HepG2 (cell line): ENCODE data around the gene TGFBRAP1. TPM values are rescaled to one million over a fixed set of nuclear protein-coding genes. Genes with fewer than 3 reads are reported as not detected.

Experiments used
- ATAC-seq: fragments of 200-7000 bp; cut with Tn5 transposase; 3 replicates; pipeline ENCODE4 v1.9.1; 2020; ENCODE audit warnings: mild to moderate bottlenecking, moderate library complexity
- BruUV-seq: library from RNA; stranded (reverse); fragments of 400-500 nt; replicated peaks from 2 replicates; lab custom pipeline; 2021; lab: Mats Ljungman, UMichigan
- CTCF ChIA-PET: fragments of 300-600 bp; formaldehyde crosslinking; extraction: SDS; loops from one replicate; lab custom pipeline; 2021; ENCODE audit warnings: low total read pairs, inconsistent platforms, low intra/inter-chr PET ratio; lab: Yijun Ruan, JAX
- POLR2A ChIA-PET: fragments of 350-600 bp; sonication (Branson Sonifier 250); formaldehyde crosslinking; loops from one replicate; lab custom pipeline; 2020; ENCODE audit warnings: antibody characterized with exemption, inconsistent platforms; lab: Yijun Ruan, JAX
- DNase-seq: peaks from one replicate; pipeline ENCODE4 v3.0.0-alpha.2; 2015; ENCODE audit warnings: low spot score
- FAIRE-seq: peaks from 3 replicates; lab custom pipeline; 2011; peaks lifted over from hg19 to GRCh38; lab: Jason Lieb, UNC
- H2AFZ ChIP-seq: one replicate; pipeline ENCODE4 v1.6.1; 2011; ENCODE audit warnings: low read length, inconsistent platforms
- H3K27ac ChIP-seq: fragments of 300-600 bp; 3 replicates; pipeline ENCODE4 v1.8.0; 2011; ENCODE audit warnings: mixed run types, mild to moderate bottlenecking, mixed read lengths, low read length, inconsistent platforms; ENCODE audit not compliant: insufficient read depth; ENCODE audit errors: extremely low read length
- H3K27me3 ChIP-seq, 2 experiments: fragments of 200-600 bp in 1 of 2; 2 replicates in 1 of 2; 3 replicates in 1 of 2; pipeline versions ENCODE4 v1.6.0 to v1.8.0; 2011; ENCODE audit warnings: low read length in 2 of 2, mild to moderate bottlenecking in 2 of 2, moderate library complexity in 2 of 2, inconsistent platforms in 1 of 2; ENCODE audit not compliant: insufficient read depth in 2 of 2, control insufficient read depth in 1 of 2
- H3K36me3 ChIP-seq, 2 experiments: fragments of 200-600 bp in 1 of 2; replicated peaks in 1 of 2; 2 replicates in 1 of 2; 3 replicates in 1 of 2; pipeline versions ENCODE4 v1.5.1 to v1.8.0; 2011; ENCODE audit warnings: low read length in 2 of 2, inconsistent platforms in 1 of 2; ENCODE audit not compliant: insufficient read depth in 2 of 2, control insufficient read depth in 1 of 2
- H3K4me1 ChIP-seq: 2 replicates; pipeline ENCODE4 v1.5.1; 2012; ENCODE audit warnings: low read length, inconsistent platforms; ENCODE audit not compliant: insufficient read depth
- H3K4me2 ChIP-seq: 2 replicates; pipeline ENCODE4 v1.6.0; 2011; ENCODE audit warnings: low read depth, low read length, inconsistent platforms
- H3K4me3 ChIP-seq, 3 experiments: fragments of 200-600 bp in 1 of 3; sonication (generic), shearing (Covaris generic) in 1 of 3; replicated peaks in 1 of 3; 2 replicates each; pipeline ENCODE4 v1.5.1; 2011 to 2016; ENCODE audit warnings: low read length in 3 of 3, inconsistent platforms in 2 of 3, low read depth in 2 of 3, mild to moderate bottlenecking in 2 of 3, control low read depth in 1 of 3, mixed read lengths in 1 of 3; ENCODE audit not compliant: insufficient read depth in 1 of 3
- H3K79me2 ChIP-seq: one replicate; pipeline ENCODE4 v1.6.1; 2011; ENCODE audit warnings: low read length, inconsistent platforms; ENCODE audit not compliant: insufficient read depth
- H3K9ac ChIP-seq: 2 replicates; pipeline ENCODE4 v1.6.0; 2011; ENCODE audit warnings: mild to moderate bottlenecking, low read depth, low read length, inconsistent platforms; ENCODE audit not compliant: insufficient read depth
- H3K9me3 ChIP-seq: 2 replicates; pipeline ENCODE4 v1.5.1; 2012; ENCODE audit warnings: mild to moderate bottlenecking, low read length
- H4K20me1 ChIP-seq: 2 replicates; pipeline ENCODE4 v1.6.0; 2011; ENCODE audit warnings: inconsistent platforms, mild to moderate bottlenecking, low read length, moderate library complexity; ENCODE audit not compliant: insufficient read depth
- CENPT ChIP-seq: sonication (generic); formaldehyde crosslinking; IDR thresholded peaks from 2 replicates; pipeline ENCODE4 v1.8.0; 2022; ENCODE audit warnings: low read depth, mild to moderate bottlenecking, moderate library complexity, missing genetic modification reagents
- CHD2 ChIP-seq: IDR thresholded peaks from 2 replicates; pipeline ENCODE4 v1.6.1; 2011; ENCODE audit warnings: low read depth, low read length, improper control_type of control experiment
- CREM ChIP-seq, 2 experiments: sonication (generic) in 1 of 2; formaldehyde crosslinking in 1 of 2; IDR thresholded peaks; 2 replicates each; pipeline versions ENCODE4 v1.4.0 to v1.6.1; 2016 to 2020; ENCODE audit warnings: antibody characterized with exemption in 1 of 2, mild to moderate bottlenecking in 1 of 2, missing genetic modification reagents in 1 of 2
- HDAC6 ChIP-seq: fragments of 200-600 bp; sonication (generic); IDR thresholded peaks from 2 replicates; pipeline ENCODE4 v1.7.0; 2017; ENCODE audit warnings: mild to moderate bottlenecking, antibody characterized with exemption, low read length, low read depth
- SMAD3 ChIP-seq: sonication (generic); formaldehyde crosslinking; IDR thresholded peaks from 2 replicates; pipeline ENCODE4 v1.4.0; 2020; ENCODE audit warnings: missing genetic modification reagents
- TOPORS ChIP-seq: sonication (generic); formaldehyde crosslinking; IDR thresholded peaks from 2 replicates; pipeline ENCODE4 v1.8.0; 2023; ENCODE audit warnings: mild to moderate bottlenecking, missing genetic modification reagents
- ZNF296 ChIP-seq: sonication (generic); formaldehyde crosslinking; conservative IDR thresholded peaks from 2 replicates; pipeline ENCODE4 v1.5.0; 2020; ENCODE audit warnings: mild to moderate bottlenecking, missing genetic modification reagents
- ZNF546 ChIP-seq: sonication (generic); formaldehyde crosslinking; conservative IDR thresholded peaks from 2 replicates; pipeline ENCODE4 v1.8.1; 2023; ENCODE audit warnings: mild to moderate bottlenecking, missing genetic modification reagents
- ZNF644 ChIP-seq: IDR thresholded peaks from 2 replicates; pipeline ENCODE4 v1.6.1; 2016; ENCODE audit warnings: low read depth
- WGBS: methylation state at CpG from one replicate; pipeline ENCODE4 v1.1.6; 2017; ENCODE audit warnings: low lambda C conversion rate; 5-methylcytosine and 5-hydroxymethylcytosine counted together
- in situ Hi-C: cut with HindIII; loops from 2 replicates; pipeline ENCODE4 v1.10.0; 2017; ENCODE audit warnings: low pct_unique_long_range_greater_than_20kb; ENCODE audit not compliant: extremely low pct_ligation_motif_present
- intact Hi-C: fragments of 100-400 bp; cut with micrococcal nuclease; formaldehyde crosslinking; loops from one replicate; pipeline ENCODE4 v1.10.0; 2022; ENCODE audit not compliant: unreplicated experiment
- polyA plus RNA-seq, 8 experiments: library from polyadenylated mRNA; depleted of rRNA in 3 of 8; stranded (reverse) in 7 of 8; unstranded in 1 of 8; fragments of >200 nt; fragmentation: Illumina TruSeq in 4 of 8; extraction: Trizol in 4 of 8; gene quantifications; 2 replicates each; pipeline versions ENCODE4 v1.2.1 to v1.2.3, GENCODE V29; 2011 to 2016; ENCODE audit warnings: low read depth in 4 of 8, missing spikeins in 1 of 8, mixed read lengths in 1 of 8; ENCODE audit not compliant: insufficient read depth in 1 of 8
- total RNA-seq, 5 experiments: library from RNA; depleted of rRNA; stranded (reverse); fragments of >200 nt; fragmentation: Illumina TruSeq; extraction: Trizol; gene quantifications; 2 replicates each; pipeline ENCODE4 v1.2.3, GENCODE V29; 2016; ENCODE audit warnings: low read depth in 1 of 5
- TF ChIP-seq, protein P1 (sequence below): sonication (generic); formaldehyde crosslinking; IDR thresholded peaks from 2 replicates; pipeline ENCODE4 v1.4.0; 2020; ENCODE audit warnings: missing genetic modification reagents
- TF ChIP-seq, protein P2 (sequence below): sonication (generic); formaldehyde crosslinking; IDR thresholded peaks from 2 replicates; pipeline ENCODE4 v1.8.0; 2022; ENCODE audit warnings: missing genetic modification reagents, mild to moderate bottlenecking, moderate library complexity, borderline replicate concordance
- TF ChIP-seq, protein P3 (sequence below): sonication (generic); formaldehyde crosslinking; IDR thresholded peaks from 2 replicates; pipeline ENCODE4 v1.5.1; 2020; ENCODE audit warnings: mild to moderate bottlenecking, missing genetic modification reagents
- TF ChIP-seq, protein P4 (sequence below): sonication (generic); formaldehyde crosslinking; IDR thresholded peaks from 2 replicates; pipeline ENCODE4 v1.5.1; 2020; ENCODE audit warnings: missing genetic modification reagents, mild to moderate bottlenecking, borderline replicate concordance
- TF ChIP-seq, protein P5 (sequence below): sonication (generic); formaldehyde crosslinking; IDR thresholded peaks from 2 replicates; pipeline ENCODE4 v1.4.0; 2020; ENCODE audit warnings: mild to moderate bottlenecking, missing genetic modification reagents

Gene TGFBRAP1
- total and polyA plus RNA-seq, 2 of the 13 experiments (the other 11 are each of a cell fraction or from before 2014, with no cell fraction given) = 12.7 to 22.9 TPM

DNA sequence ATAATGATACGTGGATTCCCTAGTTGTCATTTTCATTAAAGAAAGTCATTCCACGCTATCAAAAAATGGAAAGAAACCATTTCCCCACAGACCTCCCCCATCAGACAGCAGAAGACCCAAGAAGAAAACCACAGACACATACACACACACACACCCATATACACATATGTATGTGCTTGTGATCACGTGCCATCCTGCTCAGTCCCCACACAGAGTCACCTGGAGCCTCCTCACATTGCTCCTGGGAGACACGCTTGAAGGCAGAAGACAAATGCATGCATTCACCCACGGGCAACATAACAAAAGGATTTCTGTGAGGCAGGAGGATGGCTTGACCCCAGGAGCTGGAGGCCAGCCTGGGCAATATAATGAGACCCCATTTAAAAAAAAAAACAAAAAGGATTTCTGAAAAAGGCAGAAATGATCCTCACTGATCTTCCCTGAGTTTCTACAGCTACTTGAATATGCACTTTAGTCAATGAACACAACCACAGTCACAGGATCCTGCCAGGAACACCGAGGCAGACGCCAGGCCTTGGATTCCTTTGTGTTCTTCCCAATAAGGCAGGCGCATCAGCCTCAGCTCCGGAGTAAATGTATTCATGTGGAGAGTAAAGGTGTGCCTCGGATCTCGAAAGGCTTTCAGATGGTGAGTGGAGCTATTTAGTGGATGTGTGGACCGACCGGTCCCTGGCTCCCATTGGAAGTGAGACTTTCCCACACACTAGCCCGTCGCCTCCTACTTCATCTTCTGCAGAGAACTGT is 21.0 kb downstream of the TGFBRAP1 start:
- ATAC-seq = no peak
- Histone ChIP-seq H3K9ac (no peak overlapping the region), H3K4me3 (no peak overlapping the region), H3K4me1 (no peaks in the 10 kb centered on the region), H3K36me3 (peaks cover 26 to 29% of the 10 kb centered on the region in 2 experiments), H3K9me3 (no peaks in the 10 kb centered on the region), H2AFZ (no peak overlapping the region), H3K27ac (no peak overlapping the region), H3K27me3 (no peaks in the 10 kb centered on the region), H3K4me2 (no peak overlapping the region), H3K79me2 (peaks cover 49% of the 10 kb centered on the region), H4K20me1 (peaks cover 11% of the 10 kb centered on the region; the same call in 1 of the 2 replicates)
- in situ Hi-C loops (no loop called here), intact Hi-C loops (no loop called here)
- WGBS = 96% methylated on average over 15 of the region's 15 CpGs
- no peak for DNase-seq
- POLR2A ChIA-PET = no interaction called here
- no peak for FAIRE-seq
- no TSS peak for BruUV-seq
- CTCF ChIA-PET = no interaction called here
- TF ChIP-seq, protein P1, sequence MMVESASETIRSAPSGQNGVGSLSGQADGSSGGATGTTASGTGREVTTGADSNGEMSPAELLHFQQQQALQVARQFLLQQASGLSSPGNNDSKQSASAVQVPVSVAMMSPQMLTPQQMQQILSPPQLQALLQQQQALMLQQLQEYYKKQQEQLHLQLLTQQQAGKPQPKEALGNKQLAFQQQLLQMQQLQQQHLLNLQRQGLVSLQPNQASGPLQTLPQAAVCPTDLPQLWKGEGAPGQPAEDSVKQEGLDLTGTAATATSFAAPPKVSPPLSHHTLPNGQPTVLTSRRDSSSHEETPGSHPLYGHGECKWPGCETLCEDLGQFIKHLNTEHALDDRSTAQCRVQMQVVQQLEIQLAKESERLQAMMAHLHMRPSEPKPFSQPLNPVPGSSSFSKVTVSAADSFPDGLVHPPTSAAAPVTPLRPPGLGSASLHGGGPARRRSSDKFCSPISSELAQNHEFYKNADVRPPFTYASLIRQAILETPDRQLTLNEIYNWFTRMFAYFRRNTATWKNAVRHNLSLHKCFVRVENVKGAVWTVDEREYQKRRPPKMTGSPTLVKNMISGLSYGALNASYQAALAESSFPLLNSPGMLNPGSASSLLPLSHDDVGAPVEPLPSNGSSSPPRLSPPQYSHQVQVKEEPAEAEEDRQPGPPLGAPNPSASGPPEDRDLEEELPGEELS (CRISPR knock-in tag) = no peak
- TF ChIP-seq, protein P2, sequence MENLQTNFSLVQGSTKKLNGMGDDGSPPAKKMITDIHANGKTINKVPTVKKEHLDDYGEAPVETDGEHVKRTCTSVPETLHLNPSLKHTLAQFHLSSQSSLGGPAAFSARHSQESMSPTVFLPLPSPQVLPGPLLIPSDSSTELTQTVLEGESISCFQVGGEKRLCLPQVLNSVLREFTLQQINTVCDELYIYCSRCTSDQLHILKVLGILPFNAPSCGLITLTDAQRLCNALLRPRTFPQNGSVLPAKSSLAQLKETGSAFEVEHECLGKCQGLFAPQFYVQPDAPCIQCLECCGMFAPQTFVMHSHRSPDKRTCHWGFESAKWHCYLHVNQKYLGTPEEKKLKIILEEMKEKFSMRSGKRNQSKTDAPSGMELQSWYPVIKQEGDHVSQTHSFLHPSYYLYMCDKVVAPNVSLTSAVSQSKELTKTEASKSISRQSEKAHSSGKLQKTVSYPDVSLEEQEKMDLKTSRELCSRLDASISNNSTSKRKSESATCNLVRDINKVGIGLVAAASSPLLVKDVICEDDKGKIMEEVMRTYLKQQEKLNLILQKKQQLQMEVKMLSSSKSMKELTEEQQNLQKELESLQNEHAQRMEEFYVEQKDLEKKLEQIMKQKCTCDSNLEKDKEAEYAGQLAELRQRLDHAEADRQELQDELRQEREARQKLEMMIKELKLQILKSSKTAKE (CRISPR knock-in tag) = no peak
- TF ChIP-seq ZNF546 (CRISPR knock-in tag) (no peak), ZNF644 (no peak), SMAD3 (CRISPR knock-in tag) (no peak), CENPT (no peak), TOPORS (CRISPR knock-in tag) (no peak), CREM (IDR thresholded peaks at IDR 0.05) (no peak), CREM (CRISPR knock-in tag; IDR thresholded peaks at IDR 0.05) (no peak), ZNF296 (CRISPR knock-in tag) (no peak), CHD2 (no peak), HDAC6 (no peak)
- TF ChIP-seq, protein P3, sequence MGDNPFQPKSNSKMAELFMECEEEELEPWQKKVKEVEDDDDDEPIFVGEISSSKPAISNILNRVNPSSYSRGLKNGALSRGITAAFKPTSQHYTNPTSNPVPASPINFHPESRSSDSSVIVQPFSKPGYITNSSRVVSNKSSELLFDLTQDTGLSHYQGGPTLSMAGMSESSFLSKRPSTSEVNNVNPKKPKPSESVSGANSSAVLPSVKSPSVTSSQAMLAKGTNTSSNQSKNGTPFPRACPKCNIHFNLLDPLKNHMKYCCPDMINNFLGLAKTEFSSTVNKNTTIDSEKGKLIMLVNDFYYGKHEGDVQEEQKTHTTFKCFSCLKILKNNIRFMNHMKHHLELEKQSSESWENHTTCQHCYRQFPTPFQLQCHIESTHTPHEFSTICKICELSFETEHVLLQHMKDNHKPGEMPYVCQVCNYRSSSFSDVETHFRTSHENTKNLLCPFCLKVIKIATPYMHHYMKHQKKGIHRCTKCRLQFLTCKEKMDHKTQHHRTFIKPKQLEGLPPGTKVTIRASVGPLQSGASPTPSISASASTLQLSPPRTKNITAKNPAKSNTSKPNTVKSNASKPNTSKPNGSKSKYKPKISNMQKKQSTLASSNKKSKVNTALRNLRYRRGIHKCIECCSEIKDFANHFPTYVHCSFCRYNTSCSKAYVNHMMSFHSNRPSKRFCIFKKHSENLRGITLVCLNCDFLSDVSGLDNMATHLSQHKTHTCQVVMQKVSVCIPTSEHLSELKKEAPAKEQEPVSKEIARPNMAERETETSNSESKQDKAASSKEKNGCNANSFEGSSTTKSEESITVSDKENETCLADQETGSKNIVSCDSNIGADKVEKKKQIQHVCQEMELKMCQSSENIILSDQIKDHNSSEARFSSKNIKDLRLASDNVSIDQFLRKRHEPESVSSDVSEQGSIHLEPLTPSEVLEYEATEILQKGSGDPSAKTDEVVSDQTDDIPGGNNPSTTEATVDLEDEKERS (CRISPR knock-in tag) = no peak
- TF ChIP-seq, protein P4, sequence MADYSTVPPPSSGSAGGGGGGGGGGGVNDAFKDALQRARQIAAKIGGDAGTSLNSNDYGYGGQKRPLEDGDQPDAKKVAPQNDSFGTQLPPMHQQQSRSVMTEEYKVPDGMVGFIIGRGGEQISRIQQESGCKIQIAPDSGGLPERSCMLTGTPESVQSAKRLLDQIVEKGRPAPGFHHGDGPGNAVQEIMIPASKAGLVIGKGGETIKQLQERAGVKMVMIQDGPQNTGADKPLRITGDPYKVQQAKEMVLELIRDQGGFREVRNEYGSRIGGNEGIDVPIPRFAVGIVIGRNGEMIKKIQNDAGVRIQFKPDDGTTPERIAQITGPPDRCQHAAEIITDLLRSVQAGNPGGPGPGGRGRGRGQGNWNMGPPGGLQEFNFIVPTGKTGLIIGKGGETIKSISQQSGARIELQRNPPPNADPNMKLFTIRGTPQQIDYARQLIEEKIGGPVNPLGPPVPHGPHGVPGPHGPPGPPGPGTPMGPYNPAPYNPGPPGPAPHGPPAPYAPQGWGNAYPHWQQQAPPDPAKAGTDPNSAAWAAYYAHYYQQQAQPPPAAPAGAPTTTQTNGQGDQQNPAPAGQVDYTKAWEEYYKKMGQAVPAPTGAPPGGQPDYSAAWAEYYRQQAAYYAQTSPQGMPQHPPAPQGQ (CRISPR knock-in tag) = no peak
- TF ChIP-seq, protein P5, sequence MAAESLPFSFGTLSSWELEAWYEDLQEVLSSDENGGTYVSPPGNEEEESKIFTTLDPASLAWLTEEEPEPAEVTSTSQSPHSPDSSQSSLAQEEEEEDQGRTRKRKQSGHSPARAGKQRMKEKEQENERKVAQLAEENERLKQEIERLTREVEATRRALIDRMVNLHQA (CRISPR knock-in tag) = no peak
